WTC11 (cell line): Measurements from ENCODE around the gene AARSD1. TPM values are rescaled to one million over a fixed set of nuclear protein-coding genes. Genes with fewer than 3 reads are reported as not detected.

Experiments
- ATAC-seq: fragments of 200-7000 bp; cut with Tn5 transposase; 2 replicates; pipeline ENCODE4 v1.10.0; 2021; ENCODE audit warnings: mild to moderate bottlenecking, moderate library complexity
- CTCF ChIA-PET: fragments of 300-600 bp; sonication (Branson Sonifier 250); formaldehyde crosslinking; loops from one replicate; lab custom pipeline; 2021; ENCODE audit warnings: antibody characterized with exemption; lab: Charles Lee
- POLR2A ChIA-PET: fragments of 350-600 bp; sonication (Branson Sonifier 250); formaldehyde crosslinking; loops from one replicate; lab custom pipeline; 2021; ENCODE audit warnings: antibody characterized with exemption; lab: Charles Lee
- DNase-seq: peaks from one replicate; pipeline ENCODE4 v3.0.0; 2021; ENCODE audit warnings: low spot score
- H3K27ac Mint-ChIP-seq: 2 replicates; pipeline ENCODE4 v1.8.0; 2021; ENCODE audit warnings: mixed read lengths
- H3K27me3 Mint-ChIP-seq: 2 replicates; pipeline ENCODE4 v1.8.0; 2021; ENCODE audit warnings: low read depth, mild to moderate bottlenecking, moderate library complexity, mixed read lengths
- H3K36me3 Mint-ChIP-seq: 2 replicates; pipeline ENCODE4 v1.8.0; 2021; ENCODE audit warnings: mixed read lengths
- H3K4me1 Mint-ChIP-seq: 2 replicates; pipeline ENCODE4 v1.8.0; 2022; ENCODE audit warnings: mixed read lengths
- H3K4me3 Mint-ChIP-seq: 2 replicates; pipeline ENCODE4 v1.8.0; 2021; ENCODE audit warnings: mild to moderate bottlenecking, moderate library complexity, mixed read lengths
- H3K9me3 Mint-ChIP-seq: 2 replicates; pipeline ENCODE4 v1.8.0; 2021; ENCODE audit warnings: mixed read lengths
- ATF1 ChIP-seq: sonication (generic); formaldehyde crosslinking; IDR thresholded peaks from 2 replicates; pipeline ENCODE4 v1.8.1; 2023; ENCODE audit warnings: mild to moderate bottlenecking, moderate library complexity, missing genetic modification reagents
- CBFB ChIP-seq: sonication (generic); formaldehyde crosslinking; IDR thresholded peaks from 2 replicates; pipeline ENCODE4 v1.8.1; 2022; ENCODE audit warnings: mild to moderate bottlenecking, low read depth, missing genetic modification reagents
- CREB1 ChIP-seq: sonication (generic); formaldehyde crosslinking; IDR thresholded peaks from 2 replicates; pipeline ENCODE4 v1.8.0; 2023; ENCODE audit warnings: mild to moderate bottlenecking, missing genetic modification reagents
- FOXK1 ChIP-seq: sonication (generic); formaldehyde crosslinking; IDR thresholded peaks from 2 replicates; pipeline ENCODE4 v1.8.0; 2022; ENCODE audit warnings: mild to moderate bottlenecking, moderate library complexity, missing genetic modification reagents
- FOXP1 ChIP-seq: sonication (generic); formaldehyde crosslinking; IDR thresholded peaks from 2 replicates; pipeline ENCODE4 v1.8.0; 2022; ENCODE audit warnings: missing genetic modification reagents, mild to moderate bottlenecking, moderate library complexity, borderline replicate concordance
- JAZF1 ChIP-seq: fragments of 250-450 bp; sonication (Bioruptor Pico); IDR thresholded peaks from 2 replicates; pipeline ENCODE4 v1.9.0; 2021; ENCODE audit warnings: moderate library complexity, mild to moderate bottlenecking, inconsistent platforms
- KAT7 ChIP-seq: sonication (generic); formaldehyde crosslinking; IDR thresholded peaks from 2 replicates; pipeline ENCODE4 v1.8.1; 2023; ENCODE audit warnings: missing genetic modification reagents, mild to moderate bottlenecking, borderline replicate concordance
- MXD4 ChIP-seq: fragments of 250-450 bp; sonication (Bioruptor Pico); IDR thresholded peaks from 2 replicates; pipeline ENCODE4 v1.8.0; 2021; ENCODE audit warnings: mild to moderate bottlenecking, moderate library complexity, borderline replicate concordance
- NFYB ChIP-seq: sonication (generic); formaldehyde crosslinking; conservative IDR thresholded peaks from 2 replicates; pipeline ENCODE4 v1.8.0; 2022; ENCODE audit warnings: low read depth, missing genetic modification reagents
- RELA ChIP-seq: sonication (generic); formaldehyde crosslinking; IDR thresholded peaks from 2 replicates; pipeline ENCODE4 v1.8.1; 2022; ENCODE audit warnings: missing genetic modification reagents, mild to moderate bottlenecking, borderline replicate concordance
- RORB ChIP-seq: fragments of 250-450 bp; sonication (Bioruptor Pico); IDR thresholded peaks from 2 replicates; pipeline ENCODE4 v1.9.0; 2021; ENCODE audit warnings: mild to moderate bottlenecking
- TCF7 ChIP-seq: sonication (generic); formaldehyde crosslinking; IDR thresholded peaks from 2 replicates; pipeline ENCODE4 v1.8.0; 2022; ENCODE audit warnings: mild to moderate bottlenecking, low read depth, missing genetic modification reagents, moderate library complexity
- TEAD1 ChIP-seq: sonication (generic); formaldehyde crosslinking; IDR thresholded peaks from 2 replicates; pipeline ENCODE4 v1.8.0; 2022; ENCODE audit warnings: mild to moderate bottlenecking, missing genetic modification reagents
- ZNF232 ChIP-seq: sonication (generic); formaldehyde crosslinking; IDR thresholded peaks from 2 replicates; pipeline ENCODE4 v1.8.0; 2022; ENCODE audit warnings: mild to moderate bottlenecking, missing genetic modification reagents
- total RNA-seq: library from RNA; stranded (reverse); gene quantifications from 3 replicates; pipeline ENCODE4 v1.2.3, GENCODE V29; 2021
- TF ChIP-seq, protein P1 (sequence below): sonication (generic); formaldehyde crosslinking; IDR thresholded peaks from 2 replicates; pipeline ENCODE4 v1.8.0; 2023; ENCODE audit warnings: missing genetic modification reagents, mild to moderate bottlenecking, borderline replicate concordance
- TF ChIP-seq, protein P2 (sequence below): fragments of 250-450 bp; sonication (Bioruptor Pico); IDR thresholded peaks from 2 replicates; pipeline ENCODE4 v2.1.2; 2022; ENCODE audit warnings: mild to moderate bottlenecking, moderate library complexity
- TF ChIP-seq, protein P3 (sequence below): fragments of 250-450 bp; sonication (Bioruptor Pico); IDR thresholded peaks from 2 replicates; pipeline ENCODE4 v1.9.0; 2021; ENCODE audit warnings: moderate library complexity, mild to moderate bottlenecking, inconsistent platforms, borderline replicate concordance
- TF ChIP-seq, protein P4 (sequence below): fragments of 250-450 bp; sonication (Bioruptor Pico); IDR thresholded peaks from 2 replicates; pipeline ENCODE4 v1.9.0; 2021; ENCODE audit warnings: mild to moderate bottlenecking

The AARSD1 gene
- total RNA-seq, 1 experiment from 2014 or later: 61.5 TPM

DNA sequence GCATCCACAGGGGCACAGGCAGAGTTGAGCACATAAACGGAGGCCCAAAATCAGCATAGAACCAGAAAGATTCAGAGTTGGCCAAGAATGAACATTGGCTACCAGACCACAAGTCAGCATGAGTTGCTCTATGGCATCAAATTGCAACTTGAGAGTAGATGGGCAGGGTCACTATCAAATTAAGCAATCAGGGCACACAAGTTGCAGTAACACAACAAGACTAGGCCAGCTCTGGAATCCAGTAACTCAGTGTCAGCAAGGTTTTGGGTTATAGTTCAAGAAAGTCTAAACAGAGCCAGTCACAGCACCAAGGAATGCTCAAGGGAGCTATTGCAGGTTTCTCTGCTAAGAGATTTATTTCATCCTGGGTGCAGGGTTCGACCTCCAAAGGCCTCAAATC, 50.7 kb downstream of the AARSD1 start:
- H3K9me3 Mint-ChIP-seq: no peaks in the 10 kb centered on the region
- no peaks in the 10 kb centered on the region for H3K36me3 Mint-ChIP-seq
- CTCF ChIA-PET: interaction anchor here (0.9 to 1.3 kb wide), 3 partner anchors 16 to 85 kb away, joined by 3 to 5 read pairs (median 4); partner anchors contain the start of gene RPL27
- POLR2A ChIA-PET: no interaction called here
- no peak overlapping the region for H3K27ac Mint-ChIP-seq
- no peaks in the 10 kb centered on the region for H3K27me3 Mint-ChIP-seq
- H3K4me3 Mint-ChIP-seq: no peak overlapping the region
- ATAC-seq: no peak
- no peak for TF ChIP-seq CREB1 (CRISPR knock-in tag)
- no peak for TF ChIP-seq ZNF232 (CRISPR knock-in tag)
- TF ChIP-seq FOXK1: no peak
- TF ChIP-seq NFYB (CRISPR knock-in tag): no peak
- TF ChIP-seq CBFB: no peak
- TF ChIP-seq TEAD1 (CRISPR knock-in tag): no peak
- TF ChIP-seq JAZF1 (CRISPR knock-in tag): no peak
- TF ChIP-seq, protein P1, sequence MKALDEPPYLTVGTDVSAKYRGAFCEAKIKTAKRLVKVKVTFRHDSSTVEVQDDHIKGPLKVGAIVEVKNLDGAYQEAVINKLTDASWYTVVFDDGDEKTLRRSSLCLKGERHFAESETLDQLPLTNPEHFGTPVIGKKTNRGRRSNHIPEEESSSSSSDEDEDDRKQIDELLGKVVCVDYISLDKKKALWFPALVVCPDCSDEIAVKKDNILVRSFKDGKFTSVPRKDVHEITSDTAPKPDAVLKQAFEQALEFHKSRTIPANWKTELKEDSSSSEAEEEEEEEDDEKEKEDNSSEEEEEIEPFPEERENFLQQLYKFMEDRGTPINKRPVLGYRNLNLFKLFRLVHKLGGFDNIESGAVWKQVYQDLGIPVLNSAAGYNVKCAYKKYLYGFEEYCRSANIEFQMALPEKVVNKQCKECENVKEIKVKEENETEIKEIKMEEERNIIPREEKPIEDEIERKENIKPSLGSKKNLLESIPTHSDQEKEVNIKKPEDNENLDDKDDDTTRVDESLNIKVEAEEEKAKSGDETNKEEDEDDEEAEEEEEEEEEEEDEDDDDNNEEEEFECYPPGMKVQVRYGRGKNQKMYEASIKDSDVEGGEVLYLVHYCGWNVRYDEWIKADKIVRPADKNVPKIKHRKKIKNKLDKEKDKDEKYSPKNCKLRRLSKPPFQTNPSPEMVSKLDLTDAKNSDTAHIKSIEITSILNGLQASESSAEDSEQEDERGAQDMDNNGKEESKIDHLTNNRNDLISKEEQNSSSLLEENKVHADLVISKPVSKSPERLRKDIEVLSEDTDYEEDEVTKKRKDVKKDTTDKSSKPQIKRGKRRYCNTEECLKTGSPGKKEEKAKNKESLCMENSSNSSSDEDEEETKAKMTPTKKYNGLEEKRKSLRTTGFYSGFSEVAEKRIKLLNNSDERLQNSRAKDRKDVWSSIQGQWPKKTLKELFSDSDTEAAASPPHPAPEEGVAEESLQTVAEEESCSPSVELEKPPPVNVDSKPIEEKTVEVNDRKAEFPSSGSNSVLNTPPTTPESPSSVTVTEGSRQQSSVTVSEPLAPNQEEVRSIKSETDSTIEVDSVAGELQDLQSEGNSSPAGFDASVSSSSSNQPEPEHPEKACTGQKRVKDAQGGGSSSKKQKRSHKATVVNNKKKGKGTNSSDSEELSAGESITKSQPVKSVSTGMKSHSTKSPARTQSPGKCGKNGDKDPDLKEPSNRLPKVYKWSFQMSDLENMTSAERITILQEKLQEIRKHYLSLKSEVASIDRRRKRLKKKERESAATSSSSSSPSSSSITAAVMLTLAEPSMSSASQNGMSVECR (CRISPR knock-in tag): no peak
- TF ChIP-seq, protein P2, sequence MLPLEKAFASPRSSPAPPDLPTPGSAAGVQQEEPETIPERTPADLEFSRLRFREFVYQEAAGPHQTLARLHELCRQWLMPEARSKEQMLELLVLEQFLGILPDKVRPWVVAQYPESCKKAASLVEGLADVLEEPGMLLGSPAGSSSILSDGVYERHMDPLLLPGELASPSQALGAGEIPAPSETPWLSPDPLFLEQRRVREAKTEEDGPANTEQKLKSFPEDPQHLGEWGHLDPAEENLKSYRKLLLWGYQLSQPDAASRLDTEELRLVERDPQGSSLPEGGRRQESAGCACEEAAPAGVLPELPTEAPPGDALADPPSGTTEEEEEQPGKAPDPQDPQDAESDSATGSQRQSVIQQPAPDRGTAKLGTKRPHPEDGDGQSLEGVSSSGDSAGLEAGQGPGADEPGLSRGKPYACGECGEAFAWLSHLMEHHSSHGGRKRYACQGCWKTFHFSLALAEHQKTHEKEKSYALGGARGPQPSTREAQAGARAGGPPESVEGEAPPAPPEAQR (CRISPR knock-in tag): no peak
- no peak for TF ChIP-seq RORB (CRISPR knock-in tag)
- no peak for TF ChIP-seq RELA (CRISPR knock-in tag)
- no peak for TF ChIP-seq KAT7 (CRISPR knock-in tag)
- TF ChIP-seq MXD4: no peak
- no peak for TF ChIP-seq FOXP1
- TF ChIP-seq ATF1 (CRISPR knock-in tag): no peak
- TF ChIP-seq TCF7: no peak
- TF ChIP-seq, protein P3, sequence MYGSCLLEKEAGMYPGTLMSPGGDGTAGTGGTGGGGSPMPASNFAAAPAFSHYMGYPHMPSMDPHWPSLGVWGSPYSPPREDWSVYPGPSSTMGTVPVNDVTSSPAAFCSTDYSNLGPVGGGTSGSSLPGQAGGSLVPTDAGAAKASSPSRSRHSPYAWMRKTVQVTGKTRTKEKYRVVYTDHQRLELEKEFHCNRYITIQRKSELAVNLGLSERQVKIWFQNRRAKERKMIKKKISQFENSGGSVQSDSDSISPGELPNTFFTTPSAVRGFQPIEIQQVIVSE: no peak
- TF ChIP-seq, protein P4, sequence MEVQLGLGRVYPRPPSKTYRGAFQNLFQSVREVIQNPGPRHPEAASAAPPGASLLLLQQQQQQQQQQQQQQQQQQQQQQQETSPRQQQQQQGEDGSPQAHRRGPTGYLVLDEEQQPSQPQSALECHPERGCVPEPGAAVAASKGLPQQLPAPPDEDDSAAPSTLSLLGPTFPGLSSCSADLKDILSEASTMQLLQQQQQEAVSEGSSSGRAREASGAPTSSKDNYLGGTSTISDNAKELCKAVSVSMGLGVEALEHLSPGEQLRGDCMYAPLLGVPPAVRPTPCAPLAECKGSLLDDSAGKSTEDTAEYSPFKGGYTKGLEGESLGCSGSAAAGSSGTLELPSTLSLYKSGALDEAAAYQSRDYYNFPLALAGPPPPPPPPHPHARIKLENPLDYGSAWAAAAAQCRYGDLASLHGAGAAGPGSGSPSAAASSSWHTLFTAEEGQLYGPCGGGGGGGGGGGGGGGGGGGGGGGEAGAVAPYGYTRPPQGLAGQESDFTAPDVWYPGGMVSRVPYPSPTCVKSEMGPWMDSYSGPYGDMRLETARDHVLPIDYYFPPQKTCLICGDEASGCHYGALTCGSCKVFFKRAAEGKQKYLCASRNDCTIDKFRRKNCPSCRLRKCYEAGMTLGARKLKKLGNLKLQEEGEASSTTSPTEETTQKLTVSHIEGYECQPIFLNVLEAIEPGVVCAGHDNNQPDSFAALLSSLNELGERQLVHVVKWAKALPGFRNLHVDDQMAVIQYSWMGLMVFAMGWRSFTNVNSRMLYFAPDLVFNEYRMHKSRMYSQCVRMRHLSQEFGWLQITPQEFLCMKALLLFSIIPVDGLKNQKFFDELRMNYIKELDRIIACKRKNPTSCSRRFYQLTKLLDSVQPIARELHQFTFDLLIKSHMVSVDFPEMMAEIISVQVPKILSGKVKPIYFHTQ: no peak
- TF ChIP-seq, all 79 proteins: peak for 0
- peaks cover 8% of the 10 kb centered on the region for H3K4me1 Mint-ChIP-seq
- no peak for DNase-seq
